ENCODE measurements around the gene KCTD5.

- TF ChIP-seq POLR2A (IDR thresholded peaks at IDR 0.05; ENCODE audit: control extremely low read depth in 1 of 2, low read depth in 2 of 2, low read length in 2 of 2), result no peak
- TF ChIP-seq EZH2 (IDR thresholded peaks at IDR 0.05; ENCODE audit: low read depth, low read length, severe bottlenecking), result no peak
- no peak for TF ChIP-seq CTCF (IDR thresholded peaks at IDR 0.05; ENCODE audit: control extremely low read depth in 1 of 3, insufficient read depth in 1 of 3, low read depth in 1 of 3, low read length in 3 of 3)
- no peak for TF ChIP-seq EP300 (IDR thresholded peaks at IDR 0.05; ENCODE audit: borderline replicate concordance in 1 of 2, low read depth in 2 of 2, low read length in 2 of 2)
- no peak for TF ChIP-seq GABPA (IDR thresholded peaks at IDR 0.05; ENCODE audit: borderline replicate concordance, insufficient read depth, low read length)
- TF ChIP-seq GTF2F1 (IDR thresholded peaks at IDR 0.05; ENCODE audit: borderline replicate concordance, low read depth, low read length), result no peak
- no peak for TF ChIP-seq RFX5 (IDR thresholded peaks at IDR 0.05; ENCODE audit: borderline replicate concordance, low read depth, low read length)
- no peak for TF ChIP-seq CTBP2 (IDR thresholded peaks at IDR 0.05; ENCODE audit: borderline replicate concordance, insufficient read depth, insufficient read length, low read length)
- TF ChIP-seq NRF1 (IDR thresholded peaks at IDR 0.05; ENCODE audit: low read depth, low read length), result no peak
- TF ChIP-seq USF2 (IDR thresholded peaks at IDR 0.05; ENCODE audit: low read length), result no peak
- TF ChIP-seq BRCA1 (IDR thresholded peaks at IDR 0.05; ENCODE audit: low read depth, low read length), result no peak
Measured at GRCh38 chr16:2713985-2714774, 31.9 kb downstream of the KCTD5 start.
